Mesenteric fat pad (tissue), 1 donor: ENCODE data around the gene CYBA. TPM values are rescaled to one million over a fixed set of nuclear protein-coding genes. Genes with fewer than 3 reads are reported as not detected.

Experiments used
- DNase-seq: peaks from one replicate; pipeline ENCODE4 v3.0.0-alpha.2; 2020; ENCODE audit warnings: low spot score
- total RNA-seq: library from RNA; stranded (reverse); fragmentation: NEBNext Ultra II Directional; extraction: Animal tissue kit (Norgen Biotek cat#: 25700); gene quantifications from one replicate; pipeline ENCODE4 v1.2.1, GENCODE V29; 2021
- donor health status: DM: yes; HTN: yes; CAD: no.

CYBA gene
- total RNA-seq, 1 donor from 2014 or later, result 183 TPM

DNA sequence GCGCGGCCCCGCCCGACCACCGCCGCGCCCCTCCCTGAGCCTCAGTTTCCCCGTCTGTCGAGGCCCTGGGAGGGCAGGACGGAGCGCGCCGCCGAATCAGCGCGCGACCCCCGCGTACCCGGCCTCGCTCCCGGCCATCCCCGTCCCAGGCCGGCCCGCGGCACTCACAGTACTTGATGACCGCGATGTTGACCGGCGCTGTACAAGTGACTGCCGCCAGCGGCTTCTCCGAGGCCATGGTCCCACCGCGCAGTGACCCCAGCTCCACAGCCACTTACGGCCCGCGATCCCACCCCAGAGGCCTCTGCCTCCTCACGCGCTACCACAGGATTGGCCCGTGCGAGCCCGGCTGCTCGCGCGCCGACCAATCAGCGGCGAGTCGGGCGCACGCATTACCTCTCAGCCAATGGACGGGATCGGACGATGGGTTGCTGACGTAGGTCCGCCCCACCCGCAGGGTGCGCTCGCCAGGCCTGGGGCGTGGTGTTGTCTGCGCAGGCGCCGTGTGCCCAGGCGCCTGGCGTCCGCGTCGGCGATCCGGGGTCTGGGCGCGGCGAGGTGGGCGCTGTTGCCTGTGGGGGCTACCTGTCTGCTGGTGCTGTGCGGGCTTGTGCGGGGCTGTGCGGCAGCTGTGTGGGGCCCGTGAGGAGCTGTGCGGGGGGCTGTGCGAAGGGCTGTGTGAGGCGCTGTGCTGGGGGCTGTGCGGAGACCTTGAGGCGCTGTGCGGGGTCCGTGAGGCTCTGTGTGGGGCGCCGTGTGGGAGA is 12.2 kb upstream of the CYBA start, which contains the start of gene MVD:
Gene MVD (minus strand): TSS at position 249 of the 764 bp plus-strand sequence. CDS start 11 bp downstream, at position 238.
- DNase-seq, result peak; percentile 99

DNA sequence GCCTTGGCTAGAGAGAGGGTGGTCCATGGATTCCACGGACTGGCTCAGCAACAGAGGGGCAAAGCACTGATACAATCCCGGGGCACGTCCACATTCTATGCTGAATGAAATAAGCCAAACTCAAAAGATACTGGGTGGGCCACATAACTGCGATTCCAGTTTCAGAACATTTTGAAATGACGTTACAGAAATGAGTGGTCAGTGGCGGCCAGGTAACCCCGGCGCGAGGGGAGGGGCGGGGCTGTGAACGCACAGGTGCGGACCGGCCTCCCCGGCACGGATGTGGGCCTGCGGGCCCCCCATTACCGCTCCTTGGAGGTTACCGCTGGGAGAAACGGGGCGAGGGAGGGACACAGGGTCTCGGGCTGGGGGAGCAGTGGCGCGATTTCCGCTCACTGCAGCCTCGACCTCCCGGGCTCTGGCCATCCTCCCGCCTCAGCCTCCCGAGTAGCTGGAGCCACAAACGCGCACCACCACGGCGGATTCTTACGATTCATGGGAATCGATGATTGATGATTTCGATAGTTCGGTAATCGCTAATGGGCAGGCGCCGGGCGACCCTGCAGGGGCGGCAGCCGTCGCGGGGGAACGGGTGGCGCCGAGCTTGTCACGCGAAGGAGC is 11.5 kb upstream of the CYBA start:
- no peak for DNase-seq

DNA sequence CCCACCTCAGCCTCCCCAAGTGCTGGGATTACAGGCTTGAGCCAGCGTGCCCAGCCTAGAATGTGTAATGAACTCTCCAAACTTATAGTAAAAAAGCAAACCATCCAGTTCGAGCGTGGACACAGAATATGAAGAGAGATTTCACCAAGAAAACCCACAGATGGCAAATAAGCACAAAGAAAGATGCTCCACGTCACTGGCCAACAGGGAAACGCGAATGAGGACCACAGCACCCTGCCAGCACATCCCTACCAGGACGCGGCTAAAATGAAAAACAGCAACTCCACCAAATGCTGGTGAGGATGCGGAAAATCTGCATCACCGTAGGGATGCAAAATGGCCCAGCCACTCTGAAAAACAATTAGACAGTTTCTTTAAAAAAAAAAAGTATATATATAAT is 10.6 kb upstream of the CYBA start:
- no peak for DNase-seq

DNA sequence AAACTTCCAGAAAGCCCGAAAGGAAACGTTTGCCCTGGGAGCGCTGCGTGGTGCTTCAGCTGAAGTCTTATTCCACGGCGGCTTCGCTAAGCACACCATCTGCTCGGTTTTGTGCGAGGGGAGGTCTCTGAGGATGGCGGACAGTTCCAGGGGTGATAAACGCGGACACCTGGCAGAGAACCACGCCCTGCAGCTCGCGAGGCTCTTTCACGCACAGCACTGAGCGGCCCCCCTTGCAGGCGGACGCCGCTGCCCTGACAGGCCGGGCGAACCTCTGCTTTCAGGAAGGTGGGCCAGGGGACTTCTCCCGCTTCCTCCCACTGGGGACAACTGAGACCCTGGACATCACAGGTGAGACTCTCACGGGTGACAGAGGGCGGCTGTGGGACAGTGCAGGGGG is 8.3 kb upstream of the CYBA start:
- no peak for DNase-seq

DNA sequence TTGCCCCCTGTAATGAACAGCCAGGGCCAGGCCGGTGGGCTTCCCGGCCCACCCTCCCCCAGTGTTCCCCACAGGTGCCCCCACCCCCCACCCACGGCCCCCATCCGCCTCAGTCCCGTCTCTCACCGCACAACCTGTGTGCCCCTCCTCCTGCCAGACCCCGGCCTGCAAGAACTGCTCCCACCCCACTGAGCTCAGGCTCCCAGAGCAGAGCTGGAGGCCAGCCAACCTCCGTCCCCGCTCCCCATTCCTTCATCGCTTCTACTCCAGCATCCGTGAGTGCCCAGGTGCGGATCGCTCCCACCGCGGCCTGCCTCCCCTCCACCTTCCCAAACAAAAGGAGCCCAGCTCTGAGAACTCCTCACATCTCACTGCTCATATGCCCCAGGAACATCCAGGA is 7.9 kb upstream of the CYBA start:
- DNase-seq, result no peak

DNA sequence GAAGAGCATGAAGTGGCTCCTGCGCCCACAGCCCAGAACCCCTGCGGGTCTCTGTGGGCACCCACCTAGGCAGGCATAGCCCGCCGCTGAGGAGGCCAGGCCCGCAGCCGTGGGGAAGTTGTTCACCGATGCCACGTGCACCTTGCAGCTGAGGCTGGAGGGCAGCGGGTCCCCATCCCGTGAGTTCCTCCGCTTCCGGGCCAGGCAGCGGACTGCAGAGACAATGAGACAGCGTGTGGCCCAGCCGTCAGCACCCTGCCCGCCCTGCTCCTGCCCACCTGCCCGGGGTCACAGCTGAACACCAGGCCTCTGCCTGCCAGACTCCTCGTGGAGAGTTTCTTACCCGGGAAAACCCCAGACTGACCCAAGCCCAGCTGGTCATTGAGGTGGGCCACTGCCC is 6.5 kb upstream of the CYBA start:
- DNase-seq, result no peak

DNA sequence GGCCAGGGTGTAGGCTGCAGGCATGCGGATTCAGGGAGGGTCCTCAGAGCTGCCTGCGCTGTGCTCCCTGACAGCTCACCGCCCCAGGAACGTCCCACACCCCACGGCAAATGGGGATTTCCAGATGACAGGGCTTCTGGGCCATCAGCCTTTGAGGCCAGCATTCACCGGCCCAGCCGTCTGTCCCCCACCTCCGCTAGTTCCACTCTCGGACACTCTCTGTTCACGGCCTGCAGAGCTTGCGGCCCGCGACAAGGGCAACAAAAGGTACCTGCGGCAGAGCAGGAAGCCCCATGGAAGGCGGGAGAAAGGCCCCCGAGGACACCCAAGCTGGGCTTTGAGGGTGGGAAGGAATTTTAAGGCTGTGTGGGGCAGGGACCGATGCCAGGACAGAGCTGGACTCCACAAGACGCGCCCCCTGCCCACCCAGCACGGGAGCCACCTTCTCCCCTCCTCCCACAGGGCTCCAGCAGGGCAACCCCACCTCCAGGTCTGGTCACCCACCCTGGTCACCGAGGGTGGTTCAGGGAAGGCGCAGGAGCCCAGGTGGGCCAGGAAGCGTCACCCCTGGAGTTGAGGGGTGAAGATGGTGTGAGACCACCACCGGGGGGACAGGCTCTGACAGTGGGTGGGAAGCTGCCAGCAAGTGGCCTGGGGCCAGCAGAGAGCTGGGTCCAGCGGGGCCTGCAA is 5.6 kb upstream of the CYBA start:
- DNase-seq, result no peak

DNA sequence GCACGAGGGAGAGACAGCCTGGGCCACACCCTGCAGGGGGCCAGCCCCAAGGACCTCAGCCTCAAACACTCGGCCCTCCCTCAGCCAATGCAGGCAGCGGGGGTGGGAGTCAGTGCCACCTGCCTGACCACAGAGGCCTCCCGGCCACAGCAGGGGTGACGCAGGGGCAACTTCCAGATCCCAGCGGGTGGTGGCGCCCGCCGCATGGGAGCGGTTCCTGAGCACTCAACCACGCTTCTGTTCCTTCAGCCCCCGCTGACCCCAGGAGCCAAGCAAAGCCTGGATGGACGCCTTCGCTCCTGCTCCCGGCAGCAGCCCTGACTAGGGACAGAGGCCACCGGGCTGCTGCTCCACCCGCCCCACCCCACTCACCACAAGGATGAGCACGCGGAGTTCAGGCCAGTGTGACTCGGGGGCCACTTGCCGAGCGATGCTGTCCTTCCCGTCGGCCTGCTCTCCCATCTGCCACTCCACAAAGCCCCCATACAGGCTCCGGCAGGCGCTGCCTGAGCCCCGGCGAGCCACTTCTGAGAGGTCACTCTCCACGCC is 5.0 kb upstream of the CYBA start:
- no peak for DNase-seq

DNA sequence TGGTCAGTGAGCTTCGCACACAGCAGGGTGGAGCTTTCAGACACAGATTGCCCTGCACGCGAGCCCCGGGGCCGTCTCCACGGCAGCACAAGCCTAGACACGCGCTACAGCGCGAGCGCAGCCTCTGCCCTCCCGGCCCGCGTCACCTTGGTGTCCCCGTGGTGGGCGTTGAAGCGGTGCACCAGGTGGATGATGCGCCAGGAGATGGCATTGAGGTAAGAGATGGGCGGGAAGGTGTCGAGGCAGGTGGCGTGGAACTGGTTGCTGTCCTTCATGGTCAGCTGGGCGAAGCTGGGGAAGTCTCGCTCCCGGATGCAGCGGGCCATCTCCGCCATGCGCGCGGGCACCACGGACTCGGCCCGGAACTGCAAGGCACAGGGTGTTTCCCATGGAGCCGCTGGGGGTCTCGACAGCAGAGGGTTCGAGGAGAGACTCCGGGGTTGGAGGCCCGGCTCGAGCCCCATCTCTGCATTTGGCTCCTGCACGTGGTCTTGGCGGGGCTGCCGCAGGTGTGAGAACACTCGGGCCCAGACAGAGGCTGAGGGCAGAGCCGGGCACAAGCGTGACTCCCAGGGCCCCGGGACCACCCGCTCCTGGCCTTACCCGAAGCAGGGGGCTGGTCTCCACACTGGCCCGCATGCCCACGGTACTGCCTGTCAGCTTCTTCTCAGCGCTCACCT is 4.3 kb upstream of the CYBA start:
- no peak for DNase-seq

DNA sequence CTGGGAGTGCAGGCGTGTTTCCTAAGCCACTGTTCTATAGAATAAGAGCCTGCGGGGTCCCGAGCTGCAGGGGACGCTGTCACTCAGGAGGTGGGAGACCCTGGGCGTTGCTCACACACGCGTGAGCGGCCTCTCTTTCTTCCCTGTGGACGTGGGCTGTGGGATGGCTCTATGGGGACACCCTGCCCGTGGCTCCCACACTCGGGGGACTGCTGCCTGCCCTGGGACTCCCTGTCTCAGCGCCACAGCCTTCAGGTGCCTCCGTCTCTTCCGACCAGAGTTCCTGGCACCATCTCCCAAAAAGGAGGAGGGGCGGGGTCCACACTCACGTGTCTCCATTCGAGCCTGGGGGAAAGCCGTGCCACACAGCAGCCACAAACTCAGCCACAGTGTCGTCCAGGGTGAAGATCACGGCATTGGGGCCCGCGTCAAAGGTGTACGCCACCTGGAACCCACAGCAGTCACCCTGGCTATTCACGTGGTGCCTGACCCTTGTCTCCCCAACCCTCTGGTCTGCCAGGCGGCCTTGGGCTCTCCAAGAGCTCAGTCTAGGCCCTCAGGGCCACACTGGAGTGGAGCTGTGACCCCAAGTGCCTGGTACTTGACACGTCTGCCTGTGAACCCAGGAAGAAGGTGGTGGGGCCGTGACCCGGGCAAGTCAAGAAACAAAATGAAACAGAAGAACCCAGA is 3.7 kb upstream of the CYBA start:
- DNase-seq, result no peak

DNA sequence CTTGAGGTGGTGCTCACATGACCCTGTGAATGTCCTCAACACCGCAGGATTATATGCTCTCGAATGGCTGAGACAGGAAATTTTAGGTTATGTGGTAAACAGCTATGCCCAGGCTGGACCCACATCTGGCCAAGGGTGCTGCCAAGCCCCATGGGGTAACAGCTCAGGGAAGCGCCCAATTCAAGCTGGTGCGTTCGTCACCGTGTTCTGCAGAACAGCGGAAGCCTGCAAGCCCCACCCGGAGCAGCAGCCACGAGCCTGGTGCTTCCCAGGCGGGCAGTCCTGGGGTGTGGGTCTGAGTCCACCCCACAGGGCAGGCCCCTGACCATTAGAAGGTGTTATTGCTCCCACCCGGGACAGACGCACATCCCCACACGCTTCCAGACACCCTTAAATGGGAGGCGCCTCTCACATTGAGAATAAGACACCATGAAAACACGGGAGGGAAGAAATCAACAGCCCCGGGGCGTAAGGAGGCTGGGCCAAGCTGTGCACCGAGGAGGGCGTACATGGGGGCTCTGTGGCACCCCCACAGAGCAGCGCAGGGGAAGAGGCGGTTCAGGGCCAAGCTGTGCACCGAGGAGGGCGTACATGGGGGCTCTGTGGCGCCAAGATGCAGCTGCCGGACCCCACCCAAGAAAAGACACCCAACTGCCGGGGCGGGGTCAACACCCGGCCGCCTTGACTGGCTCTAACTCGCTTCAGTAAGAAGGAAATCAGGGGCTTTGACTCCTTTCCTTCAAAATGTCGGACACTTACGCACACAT is 2.9 kb upstream of the CYBA start:
- DNase-seq, result no peak

DNA sequence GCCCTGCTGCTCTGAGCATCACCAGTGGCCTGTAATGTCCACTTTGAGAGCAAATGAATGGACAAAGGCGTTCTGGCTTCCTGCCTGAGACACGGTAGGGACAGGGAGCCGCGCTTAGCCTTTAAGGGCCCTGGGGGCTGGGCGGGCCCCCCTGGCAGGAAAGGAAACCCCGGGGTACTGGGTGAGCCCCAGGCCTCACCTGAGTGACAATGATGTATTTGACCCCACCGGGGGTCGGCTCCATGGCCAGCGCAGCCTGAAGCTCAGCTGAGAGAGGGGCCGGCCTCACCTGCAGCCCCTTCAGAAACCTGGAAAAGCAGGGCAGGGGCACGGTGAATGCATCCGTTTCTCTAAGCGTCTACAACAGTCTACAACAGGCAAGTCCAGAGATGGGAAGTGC is 2.2 kb upstream of the CYBA start:
- DNase-seq, result no peak

DNA sequence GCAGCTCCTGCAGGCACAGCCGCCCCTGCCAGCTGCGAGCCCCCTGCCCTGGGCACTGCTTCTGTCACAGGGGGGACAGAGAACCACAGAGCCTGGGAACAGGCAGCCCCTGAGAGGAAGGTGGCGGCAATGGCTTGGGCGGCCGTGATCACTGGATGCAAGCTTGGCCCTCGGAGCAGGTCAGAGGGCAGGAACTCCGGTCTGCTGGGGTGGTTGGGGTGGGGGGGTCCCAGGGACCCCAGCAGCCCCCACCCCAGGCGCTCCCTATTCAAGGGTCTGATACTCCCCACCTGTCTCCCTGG is 1.9 kb upstream of the CYBA start:
- no peak for DNase-seq

DNA sequence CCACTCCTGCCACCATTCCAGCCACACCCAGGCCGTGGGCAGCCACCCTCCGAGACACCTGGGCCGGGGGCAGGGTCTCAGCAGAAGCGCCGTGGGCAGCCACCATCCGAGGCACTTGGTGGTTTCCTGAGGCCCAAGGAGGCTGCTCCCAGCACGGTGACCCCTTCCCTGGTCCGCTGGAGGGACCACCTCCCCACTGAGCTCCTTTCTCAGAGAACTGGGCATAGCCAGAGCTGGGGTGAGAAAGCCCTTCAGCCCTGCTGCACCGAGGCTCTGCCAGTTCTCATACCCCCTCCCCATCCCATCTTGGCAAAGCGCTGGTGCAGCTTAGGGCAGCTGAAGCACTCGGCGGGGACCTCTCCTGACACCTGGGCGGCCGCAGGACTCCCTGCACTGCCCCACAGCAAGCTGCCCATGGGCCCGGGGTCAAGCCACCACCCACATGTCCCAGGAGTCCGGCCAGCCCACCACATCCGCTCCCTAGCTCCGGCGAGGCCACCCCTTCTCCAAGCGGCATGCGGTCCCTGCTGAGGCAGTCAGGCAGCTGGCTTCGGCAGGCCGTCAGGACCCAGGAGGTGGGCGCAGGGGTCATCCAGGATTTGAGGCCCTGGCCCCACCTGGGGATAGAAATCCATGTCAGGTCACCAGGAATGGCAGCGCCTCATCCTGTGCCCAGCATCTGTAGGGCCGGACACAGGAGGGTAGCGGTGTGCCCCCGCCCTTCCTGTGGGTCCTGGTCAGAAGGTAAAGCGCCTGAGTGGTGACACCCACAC is 1.3 kb upstream of the CYBA start:
- no peak for DNase-seq

DNA sequence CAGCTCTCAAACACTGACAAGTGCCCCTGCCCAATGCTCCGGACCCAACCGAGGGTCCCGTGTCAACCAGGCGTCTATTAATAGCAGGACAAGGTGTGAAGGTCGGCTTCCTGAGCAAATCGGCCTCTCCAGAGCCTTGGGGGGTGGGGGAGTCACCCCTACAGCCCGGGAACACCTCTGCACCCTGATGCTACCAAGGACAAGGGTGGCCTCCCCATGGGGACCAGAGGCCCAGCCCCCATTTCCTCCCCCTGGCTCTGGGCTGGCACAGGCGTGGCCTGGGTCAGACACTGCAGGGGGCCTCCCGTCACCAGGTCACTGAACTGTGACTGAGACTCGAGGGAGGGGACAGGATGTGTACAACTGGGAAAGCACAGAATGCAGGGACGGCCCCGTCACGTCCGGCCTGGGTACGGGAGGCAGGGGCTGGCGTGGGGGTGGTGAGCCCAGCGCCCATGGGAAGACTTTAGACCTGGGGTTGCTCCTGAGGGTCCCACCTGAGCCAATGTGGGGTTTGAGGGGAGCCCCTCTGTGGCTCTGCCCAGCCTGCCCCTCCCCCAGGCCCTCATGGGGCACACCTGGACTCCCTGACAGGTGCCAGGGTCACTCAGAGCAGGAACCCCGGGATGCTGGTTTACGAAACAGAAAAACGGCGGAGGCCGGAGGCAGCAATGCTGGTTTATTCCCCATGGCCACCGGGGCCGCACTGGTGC is 579 bp upstream of the CYBA start:
- no peak for DNase-seq

DNA sequence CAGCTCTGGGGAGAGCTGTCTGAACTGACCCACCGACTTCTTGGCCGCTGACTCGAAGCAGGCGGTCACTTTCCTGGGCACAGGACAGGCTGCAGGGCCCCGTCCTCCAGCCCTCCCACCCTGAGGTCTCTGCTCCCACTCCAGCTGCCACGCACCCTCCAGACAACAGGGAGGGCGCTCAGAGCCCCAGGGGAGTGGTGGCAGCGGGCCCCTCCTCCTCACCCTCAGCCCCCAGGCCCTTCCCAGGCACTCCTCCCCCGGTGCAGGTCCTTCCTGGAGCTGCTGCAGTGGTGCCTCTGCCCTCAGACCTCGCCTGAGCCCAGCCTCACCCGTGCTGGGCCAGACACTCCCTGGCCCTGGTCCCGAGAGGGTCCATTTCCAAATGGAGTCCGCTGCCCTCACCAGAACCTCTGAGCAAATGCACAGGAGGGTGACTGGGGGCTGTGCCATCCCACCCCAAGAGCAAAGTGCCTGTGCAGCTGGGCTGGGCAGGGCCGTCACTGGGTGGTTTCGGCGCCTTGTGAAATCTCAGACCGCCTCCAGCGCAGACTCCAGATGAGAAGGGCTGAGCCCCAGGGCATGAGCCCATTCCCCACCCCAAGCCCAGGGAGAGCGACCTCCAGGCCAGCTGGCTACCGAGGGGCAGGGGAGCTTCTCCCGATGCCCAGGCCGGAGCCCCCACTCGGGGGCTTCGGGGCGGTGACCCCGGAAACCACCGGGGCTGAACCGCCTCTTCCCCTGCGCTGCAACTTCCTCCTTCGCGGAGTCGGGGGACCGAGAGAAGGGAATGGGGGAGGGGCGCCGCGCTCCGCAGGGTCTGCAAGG is 717 bp downstream of the CYBA start:
- DNase-seq, result no peak

DNA sequence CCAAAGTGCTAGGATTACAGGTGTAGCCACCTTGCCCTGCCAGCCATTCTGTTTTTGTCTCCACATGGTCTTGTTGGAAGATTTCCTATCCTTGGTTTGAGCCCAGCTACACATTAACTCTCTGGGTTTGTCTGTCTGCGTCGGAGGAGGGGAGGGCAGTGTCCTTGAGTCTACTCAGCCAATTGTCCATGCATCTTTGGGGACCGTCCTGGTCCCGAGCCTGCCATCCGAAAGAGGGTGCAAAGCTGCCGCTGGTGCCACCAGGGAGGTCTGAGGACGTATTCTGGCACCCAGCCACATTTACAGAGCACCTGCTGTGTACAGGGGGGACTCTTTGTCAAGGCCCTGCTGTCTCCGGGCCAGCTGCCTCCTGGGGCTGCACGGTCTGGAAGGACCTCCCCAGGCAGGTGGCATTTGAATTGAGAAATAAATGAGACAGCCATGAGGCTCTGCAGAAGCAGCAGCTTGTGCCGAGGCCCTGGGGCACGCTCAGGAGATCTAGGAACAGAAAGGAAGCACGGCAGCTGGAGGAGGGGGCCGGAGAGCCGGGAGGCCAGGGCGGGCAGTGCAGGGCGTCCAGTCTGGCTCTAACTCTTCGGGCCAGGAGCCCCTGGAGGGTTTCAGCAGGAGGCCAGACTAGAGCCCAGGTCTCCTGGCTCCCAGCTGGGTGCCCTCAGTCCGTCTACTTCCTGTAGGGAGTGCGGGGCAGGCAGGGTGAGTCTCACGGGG is 1.5 kb downstream of the CYBA start:
- DNase-seq, result no peak
